ENCODE results near the gene ADCY10.
"Not testable (repeated sequence)": the region's sequence is repeated elsewhere in the genome, so short reads cannot be mapped to it uniquely, and the experiment has no call there.

ADCY10 gene

DNA sequence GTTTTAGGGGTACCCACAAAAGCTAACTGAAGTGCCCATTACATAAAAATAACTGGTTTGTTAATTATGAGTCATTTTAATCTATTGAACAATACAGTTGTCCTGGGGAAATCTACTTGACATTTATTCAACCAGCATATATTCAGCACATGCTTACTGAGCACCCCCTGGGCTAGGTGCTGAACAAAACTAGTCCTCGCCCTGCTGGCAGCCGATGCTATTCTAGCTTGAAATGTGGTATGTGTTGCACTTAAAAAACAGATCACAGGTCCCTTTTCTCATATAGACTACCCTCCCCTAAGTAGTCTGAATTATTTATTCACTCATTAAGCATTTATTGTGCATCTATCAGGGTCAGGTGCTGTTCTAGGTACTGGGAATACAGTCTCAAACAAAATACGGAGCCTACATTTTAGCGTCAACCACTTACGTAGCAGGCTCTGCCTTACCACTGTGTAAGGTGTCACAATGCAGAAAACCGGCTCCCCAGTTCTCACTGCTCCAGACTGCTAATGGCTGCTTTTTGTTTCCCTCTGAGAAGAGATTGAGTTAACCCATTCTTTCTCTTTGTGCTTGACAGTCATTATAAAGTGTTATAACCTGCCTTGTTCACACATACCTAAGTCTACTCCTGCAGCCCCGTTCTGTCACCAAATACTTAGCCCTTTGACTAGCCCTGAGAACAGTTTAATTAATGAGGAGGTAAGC is 57.1 kb downstream of the ADCY10 start:
- no peak for DNase-seq

DNA sequence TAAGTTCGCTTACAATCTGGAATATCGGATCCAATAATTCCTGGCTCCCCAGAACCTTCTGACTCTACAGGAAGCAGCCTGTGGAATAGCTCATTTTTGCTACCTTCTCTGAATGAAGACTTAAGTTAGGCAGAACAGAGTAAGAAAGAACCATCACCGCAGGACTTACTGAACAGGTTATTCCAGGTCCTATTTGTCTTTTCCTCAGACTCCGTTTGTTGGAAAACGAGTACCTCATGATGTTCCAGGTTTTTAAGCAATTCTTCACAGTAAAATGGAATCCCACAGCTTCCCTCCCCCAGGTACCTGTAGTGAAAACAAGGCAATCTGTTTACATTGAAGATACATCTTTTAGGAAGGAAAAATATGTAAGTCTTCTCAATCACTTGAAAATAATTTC is 59.8 kb downstream of the ADCY10 start:
- DNase-seq: no peak

DNA sequence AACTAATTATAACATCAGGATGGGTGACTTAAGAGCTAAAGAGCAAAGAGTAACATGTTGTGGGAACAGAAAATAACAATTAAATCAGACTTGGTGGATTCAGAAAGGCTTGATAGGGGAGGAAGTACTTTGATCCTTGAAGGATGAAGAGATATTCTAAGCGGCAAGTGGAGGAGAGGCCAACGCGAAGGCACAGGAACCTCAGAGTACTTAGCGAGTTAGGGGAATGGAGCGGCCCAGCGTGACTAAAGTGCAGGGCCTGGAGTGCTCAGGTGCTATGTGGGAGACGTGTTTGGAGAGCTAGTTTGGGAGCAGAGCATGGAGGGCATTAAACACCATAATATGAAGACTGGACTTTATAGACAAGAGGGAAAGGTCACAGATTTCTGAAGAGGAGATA is 64.3 kb downstream of the ADCY10 start:
- no peak for DNase-seq

DNA sequence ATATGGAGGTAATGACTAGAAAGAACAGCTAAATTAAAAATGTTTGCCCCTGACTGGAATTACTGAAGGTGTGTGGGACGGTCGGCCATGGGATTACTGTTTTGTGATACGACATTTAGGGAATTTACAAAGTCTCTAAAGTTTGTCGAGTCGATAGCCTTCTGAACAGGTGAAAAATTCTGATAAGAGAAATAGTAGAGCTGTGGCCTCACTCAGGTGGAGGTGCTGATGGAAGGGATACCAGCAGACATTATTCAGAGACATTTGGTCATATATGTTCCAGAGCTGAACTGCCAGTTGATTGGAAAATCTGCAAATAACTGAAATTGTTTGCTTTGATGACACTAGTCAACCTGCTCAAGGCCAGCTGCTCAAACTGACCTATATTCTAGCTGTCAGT is 71.1 kb downstream of the ADCY10 start:
- DNase-seq: no peak

DNA sequence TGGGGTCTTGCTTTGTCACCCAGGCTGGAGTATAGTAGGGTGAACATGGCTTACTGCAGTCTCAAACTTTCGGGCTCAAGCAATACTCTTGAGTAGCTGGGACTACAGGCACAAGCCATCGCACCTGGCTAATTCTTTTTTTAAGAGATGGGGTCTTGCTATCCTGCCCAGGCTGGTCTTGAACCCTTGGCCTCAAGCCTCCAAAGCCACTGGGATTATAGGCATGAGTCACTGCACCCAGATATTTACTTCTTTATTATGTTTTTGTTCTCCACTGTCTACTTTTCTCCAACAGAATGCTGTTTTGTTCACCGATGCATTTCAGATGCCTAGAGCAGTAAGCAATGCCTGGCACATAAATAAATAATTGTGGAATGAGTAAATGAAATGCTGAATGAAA is 72.4 kb downstream of the ADCY10 start:
- DNase-seq: no peak

DNA sequence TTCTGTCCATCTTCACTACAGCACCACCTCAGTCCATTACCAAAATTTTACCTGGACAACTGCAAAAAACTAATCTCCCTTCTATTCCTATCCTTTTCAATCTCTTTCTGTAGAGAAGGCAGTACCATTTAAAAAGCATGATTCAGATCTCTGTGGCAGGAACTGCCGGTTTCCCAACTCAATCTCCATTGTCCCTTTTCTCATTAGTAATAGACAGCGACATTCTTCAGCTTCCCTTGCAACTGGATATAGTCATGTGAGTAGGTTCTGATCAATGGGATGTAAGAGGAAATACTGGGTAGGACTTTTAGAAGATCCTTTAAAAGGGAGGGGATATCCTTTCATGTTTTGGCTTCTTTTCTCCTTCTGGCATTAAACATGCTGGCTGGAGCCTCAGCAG is 74.9 kb downstream of the ADCY10 start:
- no peak for DNase-seq

DNA sequence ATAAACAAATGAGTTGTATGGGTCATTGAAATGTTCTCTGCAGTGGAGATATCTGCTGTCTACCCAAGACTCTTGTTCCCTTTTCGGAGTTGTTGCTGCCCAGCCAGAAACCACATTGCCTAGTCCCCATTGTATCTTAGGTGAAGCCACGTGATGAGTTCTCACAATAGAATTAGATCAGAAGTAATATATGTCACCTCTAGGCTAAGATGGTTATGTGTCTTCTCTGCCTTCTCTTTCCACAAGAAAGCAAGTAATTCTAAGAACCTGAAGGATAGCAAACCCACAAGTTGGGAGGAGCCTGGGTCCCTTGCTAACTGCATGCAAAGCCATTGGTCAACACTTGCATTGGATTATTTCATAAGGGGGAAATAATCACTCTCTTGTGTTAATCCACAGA is 76.6 kb downstream of the ADCY10 start:
- no peak for DNase-seq

DNA sequence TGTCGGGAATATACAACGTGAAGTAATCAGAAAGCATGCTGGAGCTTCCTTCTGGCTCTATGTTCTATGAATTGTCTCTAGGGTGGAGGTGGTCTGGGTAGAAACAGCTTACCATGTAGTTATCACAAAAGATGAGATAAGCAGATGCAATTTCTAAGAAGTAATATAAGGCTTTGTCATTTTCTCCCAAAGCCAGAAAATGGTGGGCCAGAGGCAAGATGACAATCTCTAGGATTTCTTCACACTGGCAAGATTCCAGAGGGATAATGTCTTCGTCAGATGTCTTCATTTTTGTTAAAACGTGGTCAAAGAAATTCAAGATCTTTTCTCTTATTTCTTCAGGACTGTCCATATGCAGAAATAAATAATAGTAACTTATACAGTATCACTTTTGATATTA is 77.7 kb downstream of the ADCY10 start:
- DNase-seq: no peak

DNA sequence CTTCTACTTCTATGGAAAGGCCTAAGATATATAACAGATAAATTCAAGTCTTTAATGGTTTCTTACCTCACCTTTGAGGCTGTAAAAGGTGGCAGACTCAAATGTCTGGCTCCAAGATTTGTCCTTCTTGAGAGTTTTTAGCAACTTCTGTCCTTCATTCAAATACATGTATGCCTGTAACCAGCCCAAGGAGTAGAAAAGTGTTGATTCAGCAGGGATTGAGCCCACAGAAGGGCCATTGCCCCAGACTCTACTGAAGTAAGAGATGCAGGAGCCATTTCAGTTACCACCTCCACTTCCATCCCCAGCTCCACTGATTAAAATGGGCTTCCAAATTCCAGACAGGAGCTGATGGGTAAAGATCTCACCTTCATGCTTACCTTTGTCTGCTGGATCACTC is 80.0 kb downstream of the ADCY10 start:
- no peak for DNase-seq

DNA sequence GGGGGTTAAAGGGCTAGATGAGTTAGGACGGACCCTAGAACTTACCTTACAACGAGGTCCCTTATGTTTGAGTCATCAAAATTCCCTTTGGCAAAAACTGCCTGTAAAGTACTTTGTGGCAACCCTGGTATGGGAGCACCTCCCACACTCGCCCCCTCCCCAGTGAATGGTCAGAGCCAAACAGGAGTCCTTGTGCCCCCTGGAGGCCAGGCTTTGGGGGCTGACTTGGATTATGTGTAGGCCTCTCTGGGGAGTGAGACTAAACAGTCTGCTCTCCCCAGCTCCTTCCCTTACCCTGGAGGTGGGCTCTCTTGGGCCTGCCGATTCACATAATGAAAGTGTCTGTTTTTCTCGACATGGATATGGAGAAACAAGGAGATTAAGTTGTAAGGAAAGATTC is 81.2 kb downstream of the ADCY10 start:
- no peak for DNase-seq

DNA sequence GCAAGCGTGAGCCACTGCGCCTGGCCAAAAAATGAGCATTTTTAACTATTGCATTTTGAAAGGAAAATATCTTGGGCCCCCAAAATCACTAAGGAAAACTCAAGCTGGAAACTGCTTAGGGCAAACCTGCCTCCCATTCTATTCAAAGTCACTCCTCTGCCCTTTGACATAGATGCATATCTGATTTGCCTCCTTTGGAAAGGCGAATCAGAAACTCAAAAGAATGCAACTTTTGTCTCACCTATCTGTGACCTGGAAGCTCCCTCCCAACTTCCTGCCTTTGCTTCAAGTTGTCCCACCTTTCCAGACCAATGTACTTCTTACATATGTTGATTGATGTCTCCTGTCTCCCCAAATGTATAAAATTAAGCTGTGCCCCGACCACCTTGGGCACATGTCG is 83.3 kb downstream of the ADCY10 start:
- not testable (repeated sequence) for DNase-seq

DNA sequence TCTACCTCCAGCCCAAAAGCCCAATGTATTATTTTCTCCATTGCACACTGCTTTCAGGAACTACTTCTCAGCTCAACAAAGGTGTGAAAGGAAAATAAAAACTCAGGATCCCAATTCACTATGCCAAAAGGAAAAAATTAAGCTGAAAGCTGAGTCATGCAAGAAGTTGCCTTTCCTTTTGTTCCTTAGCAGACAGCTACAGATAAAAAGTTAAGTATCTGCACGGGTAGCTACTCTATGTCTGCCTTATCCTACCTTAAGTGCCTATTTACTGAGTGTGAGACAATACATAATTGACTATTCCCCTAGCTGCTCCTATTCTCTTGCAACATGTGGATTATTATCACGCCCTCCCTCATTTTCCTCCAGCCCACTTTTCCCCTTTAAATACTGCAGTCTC is 84.1 kb downstream of the ADCY10 start:
- DNase-seq: no peak

DNA sequence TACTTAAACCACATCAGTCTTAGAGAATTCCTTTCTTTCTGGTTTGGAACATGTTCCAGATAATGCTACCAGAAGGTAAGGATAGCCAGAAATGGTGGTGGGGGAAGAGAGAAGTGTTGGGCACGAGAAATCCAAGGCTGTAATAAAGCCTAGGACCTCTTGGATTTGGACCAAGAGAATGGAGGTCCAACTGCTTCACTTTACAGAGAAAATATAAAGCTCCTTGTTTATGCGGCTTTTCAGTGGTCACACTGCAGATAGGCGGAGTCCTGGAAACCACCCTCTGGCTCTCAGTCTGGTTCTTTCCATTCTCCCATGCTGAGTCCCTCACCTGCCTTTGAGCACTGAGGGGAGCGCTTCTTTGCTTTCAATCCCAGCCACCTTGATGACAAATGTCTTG is 87.8 kb downstream of the ADCY10 start:
- no peak for DNase-seq

DNA sequence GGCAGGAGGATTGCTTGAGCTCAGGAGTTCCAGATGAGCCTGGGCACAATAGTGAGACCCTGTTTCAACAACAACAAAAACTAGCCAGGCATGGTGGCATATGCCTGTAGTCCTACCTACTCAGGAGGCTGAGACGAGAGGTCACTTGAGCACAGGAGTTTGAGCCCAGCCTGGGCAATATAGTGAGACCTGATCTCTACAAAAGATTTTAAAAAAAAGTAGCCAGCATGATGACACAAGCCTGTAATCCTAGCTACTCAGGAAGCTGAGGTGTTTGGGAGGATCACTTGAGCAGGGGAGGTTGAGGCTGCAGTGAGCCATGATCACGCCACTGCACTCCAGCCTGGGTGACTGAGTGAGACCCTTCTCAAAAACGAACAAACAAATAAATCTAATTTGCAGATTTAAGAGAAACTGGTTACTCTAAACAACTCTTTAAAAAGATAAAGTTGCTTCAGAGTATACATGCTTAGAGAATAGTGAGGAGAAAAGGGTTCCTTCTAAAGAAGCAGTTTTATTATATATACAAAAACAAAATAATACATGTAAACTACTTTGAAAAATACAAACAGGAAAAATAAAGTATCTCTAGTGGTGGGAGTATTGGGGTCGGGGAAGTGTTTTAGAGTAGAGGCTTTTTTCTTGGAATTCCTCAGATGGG is 88.4 kb downstream of the ADCY10 start:
- no peak for DNase-seq

DNA sequence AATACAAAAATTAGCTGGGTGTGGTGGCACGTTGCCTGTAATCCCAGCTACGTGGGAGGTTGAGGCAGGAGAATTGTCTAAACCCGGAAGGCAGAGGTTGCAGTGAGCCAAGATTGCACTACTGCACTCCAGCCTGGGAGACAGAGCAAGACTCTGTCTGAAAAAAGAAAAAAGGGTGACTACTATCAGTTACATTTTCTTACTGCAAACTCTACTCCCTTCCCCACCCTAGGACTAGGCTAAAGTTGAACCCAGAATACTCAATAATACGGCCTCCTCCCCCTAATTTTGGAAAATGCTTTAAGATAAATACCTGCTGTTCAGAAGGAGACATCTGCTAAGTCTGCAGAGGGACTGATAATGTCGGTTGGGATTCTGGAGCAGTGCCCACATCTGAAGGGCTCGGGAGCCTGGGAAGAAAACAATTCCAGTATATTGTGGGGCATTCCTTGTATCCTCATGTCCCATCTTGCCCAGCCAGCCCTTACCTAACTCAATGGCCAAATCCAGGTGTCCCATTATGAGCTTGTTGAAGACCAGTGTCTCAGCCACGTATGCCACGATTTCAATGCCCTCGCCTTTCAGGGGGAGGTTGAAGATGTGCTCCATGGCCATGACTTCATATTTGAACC is 89.7 kb downstream of the ADCY10 start:
- no peak for DNase-seq

DNA sequence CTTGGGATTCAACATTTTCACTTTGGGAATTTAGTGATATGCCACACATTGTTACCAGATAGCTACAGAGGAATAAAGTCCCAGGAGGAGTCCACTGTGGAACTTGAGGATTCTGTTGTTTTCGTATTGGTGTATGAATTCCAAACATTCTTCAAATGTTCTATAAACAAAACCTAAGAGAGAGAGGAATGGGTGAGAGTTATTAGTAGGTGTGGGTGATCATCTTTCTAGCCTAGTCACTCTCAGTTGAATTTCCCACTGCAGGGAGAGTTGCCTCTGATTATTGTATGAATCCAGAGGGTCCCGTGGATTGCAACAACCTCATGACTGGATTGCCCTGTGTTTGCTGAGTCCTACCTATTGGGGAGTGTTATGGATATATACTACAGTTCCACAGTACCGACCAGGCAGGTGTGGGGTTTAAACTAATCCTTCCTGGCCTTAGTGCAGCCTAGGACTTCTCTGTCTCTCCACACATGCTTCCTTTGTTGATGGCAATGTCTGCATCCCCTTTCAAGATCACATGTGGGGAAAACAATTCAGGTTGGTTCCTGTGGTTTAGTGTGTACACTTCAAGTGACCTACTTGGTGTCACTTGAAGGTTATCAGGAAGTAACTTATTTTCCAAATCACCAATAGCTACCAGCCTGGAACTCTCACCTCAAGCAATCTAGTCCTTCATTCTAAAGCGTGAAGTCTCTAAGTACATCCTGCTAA is 91.8 kb downstream of the ADCY10 start:
- no peak for DNase-seq

DNA sequence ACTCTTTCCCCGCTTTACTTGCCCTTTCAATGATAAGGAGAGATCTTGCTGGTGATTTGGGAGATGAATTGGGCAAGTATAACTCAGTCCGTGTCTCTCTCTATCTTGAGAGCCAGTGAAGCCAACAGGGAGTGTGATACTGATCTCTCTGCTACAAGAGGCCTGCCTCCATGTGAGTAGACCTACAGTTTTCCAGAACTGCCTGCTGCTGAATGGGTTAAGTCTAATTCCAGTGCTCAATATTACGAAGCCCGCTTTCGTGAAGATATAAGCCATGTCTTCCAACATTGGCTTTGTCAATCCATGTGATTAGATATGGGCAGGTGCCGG is 92.6 kb downstream of the ADCY10 start:
- DNase-seq: no peak

DNA sequence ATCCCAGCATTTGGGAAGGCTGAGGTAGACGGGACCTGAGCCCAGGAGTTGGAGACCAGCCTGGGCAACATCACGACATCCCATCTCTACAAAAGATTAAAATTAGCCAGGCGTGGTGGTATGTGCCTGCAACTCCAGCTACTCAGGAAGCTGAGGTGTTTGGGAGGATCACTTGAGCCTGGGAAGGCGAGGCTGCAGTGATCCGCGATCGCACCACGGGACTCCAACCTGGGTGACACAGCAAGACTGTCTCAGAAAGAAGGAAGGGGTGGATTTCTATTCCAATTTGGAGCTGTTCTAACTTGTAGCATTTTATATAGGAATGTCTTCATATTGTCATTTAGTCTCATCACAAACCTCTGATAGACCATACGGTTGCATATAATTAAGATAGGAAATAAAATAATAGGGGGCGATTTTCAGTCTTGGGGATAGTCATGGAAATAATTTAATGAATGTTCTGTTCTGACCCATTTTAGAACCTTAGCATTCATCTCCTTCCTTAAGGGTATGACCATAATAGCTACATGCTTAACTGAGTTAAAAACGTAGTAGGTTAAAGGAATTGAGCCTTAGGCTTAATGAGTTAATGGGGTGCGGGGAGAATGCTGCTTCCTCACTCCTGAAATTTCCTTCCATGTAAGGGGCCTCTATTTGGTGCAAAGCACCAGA is 93.1 kb downstream of the ADCY10 start:
- DNase-seq: no peak

DNA sequence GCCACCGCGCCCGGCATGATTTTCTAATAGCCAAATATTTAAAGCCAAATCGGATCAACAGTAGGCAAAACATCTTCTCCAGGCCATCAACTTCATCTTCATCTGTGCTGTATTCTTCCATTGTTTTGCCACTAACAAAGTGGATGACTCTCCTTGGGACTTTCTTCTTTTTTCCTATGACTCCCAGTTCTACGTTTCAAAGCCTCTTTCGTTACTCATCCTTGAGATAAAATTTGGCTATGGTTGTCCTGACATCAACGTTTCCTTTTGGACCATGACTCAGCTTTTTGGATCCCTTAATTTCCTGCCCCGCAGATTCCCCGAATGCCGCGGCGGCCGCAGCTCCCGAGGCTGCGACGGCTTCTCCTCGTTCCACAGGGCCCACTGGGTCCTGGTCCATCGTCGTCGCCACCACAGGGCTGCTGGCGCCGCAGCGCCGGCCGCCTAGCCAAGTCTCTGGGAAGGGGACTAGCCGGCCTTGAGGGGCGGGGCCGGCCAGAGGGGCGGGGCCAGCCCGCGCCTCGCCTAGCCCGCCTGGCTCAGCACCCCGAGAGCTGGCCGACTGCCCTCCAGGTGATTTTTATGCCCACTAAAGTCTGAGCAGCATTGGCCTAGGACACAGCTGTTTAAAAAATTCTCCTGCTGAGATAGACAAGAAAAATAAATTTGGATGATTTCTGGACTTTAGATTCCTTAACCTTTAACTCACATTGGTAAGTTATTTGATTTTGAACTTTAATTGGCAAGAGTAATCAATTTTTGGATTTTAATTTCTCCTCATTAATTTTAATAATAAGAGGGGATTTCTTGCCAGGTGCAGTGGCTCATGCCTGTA is 93.9 kb downstream of the ADCY10 start:
- DNase-seq: peak; percentile 8

DNA sequence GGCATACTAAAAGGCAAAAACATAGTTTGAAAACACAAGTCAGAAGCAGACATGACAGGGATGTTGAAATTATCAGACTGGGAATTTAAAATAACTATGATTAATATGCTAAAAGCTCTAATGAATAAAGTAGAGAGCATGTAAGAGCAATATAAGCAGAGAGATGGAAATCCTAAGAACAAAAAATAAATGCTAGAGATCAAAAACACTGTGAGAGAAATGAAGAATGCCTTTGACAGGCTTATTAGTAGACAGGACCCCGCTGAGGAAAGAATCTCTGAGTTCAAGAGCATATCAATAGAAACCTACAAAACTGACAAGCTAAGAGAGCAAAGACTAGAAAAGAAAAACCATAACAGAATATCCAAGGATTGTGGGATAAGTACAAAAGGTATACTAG is 98.3 kb downstream of the ADCY10 start:
- no peak for DNase-seq

DNA sequence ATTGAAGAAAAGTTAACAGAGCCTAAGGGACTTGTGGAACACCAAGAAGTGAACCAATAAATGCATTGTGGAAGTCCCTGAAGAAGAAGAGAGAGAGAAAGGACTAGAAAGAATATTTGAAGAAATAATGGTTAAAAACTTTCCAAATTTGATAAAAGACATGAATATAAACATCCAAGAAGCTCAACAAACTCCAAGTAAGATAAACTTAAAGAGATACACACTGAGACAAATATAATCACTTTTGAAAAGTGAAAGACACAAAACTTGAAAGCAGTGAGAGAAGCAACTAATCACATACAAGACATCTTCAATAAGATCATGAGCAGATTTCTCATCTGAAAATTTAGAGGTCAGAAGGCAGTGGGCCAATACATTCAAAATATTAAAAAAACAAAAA is 101.0 kb downstream of the ADCY10 start:
- no peak for DNase-seq

DNA sequence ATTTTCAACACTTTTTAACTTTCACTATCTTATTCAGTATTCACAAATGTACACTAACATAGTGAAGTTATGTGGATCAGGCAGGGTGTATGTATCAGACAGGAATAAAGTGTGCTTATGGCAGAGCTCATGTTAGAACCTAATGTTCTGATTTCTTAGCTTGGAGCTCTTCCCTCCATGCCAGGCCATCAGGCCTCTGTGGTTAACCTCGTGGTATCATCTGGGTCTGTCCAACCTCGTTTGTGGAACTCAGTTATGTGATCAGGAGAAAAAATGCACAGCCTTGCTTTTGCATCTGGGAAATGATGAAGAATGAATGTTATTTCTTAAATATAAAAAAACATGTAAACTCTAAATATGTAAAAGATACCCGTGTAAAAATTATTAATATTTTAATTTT is 105.2 kb downstream of the ADCY10 start:
- DNase-seq: no peak

DNA sequence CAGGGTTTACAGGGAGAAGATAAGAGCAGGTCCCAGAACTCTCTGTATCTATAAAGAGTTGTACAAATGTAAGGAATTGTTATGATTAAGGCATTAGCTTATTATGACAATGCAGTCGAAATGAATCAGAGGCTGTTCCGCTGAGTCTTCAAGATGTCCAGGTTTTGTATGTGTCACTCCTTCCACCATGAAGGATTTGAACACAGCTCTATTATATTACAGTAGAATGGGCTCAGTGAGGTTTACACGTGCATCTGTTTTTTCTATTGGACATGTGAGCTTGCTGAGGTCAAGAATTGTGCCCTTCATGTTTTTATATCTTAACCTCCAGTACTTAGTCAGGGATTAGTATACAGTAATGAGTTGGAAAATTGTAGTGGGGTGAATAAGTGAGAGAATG is 105.8 kb downstream of the ADCY10 start:
- no peak for DNase-seq

All from CD4-positive, alpha-beta T cell treated with Interferon gamma for 1 hour (primary cell).